ENCODE measurements around the gene METTL25B.

GRCh38 chr1:156690675-156691036, 37.6 kb upstream of the METTL25B start:
- TF ChIP-seq CTCF (IDR thresholded peaks at IDR 0.05; ENCODE audit: low read depth, low read length) (no peak), EZH2phosphoT487 (IDR thresholded peaks at IDR 0.05; ENCODE audit: low read depth) (no peak)
